Mesendoderm (in vitro differentiated cells): ENCODE results near the gene S100A3.

Experiments used
- DNase-seq: peaks from one replicate; pipeline ENCODE4 v3.0.0; 2013
- H2AK5ac ChIP-seq: 2 replicates; pipeline ENCODE4 v1.6.1; 2013; ENCODE audit warnings: low read length, inconsistent platforms
- H2BK120ac ChIP-seq: 2 replicates; pipeline ENCODE4 v1.6.1; 2013; ENCODE audit warnings: low read depth, mild to moderate bottlenecking, low read length, moderate library complexity, mixed read lengths
- H2BK15ac ChIP-seq: replicated peaks from 2 replicates; pipeline ENCODE4 v1.6.1; 2013; ENCODE audit warnings: low read depth, mild to moderate bottlenecking, moderate library complexity
- H2BK5ac ChIP-seq: 2 replicates; pipeline ENCODE4 v1.6.1; 2013; ENCODE audit warnings: low read length, inconsistent platforms
- H3K18ac ChIP-seq: 2 replicates; pipeline ENCODE4 v1.6.1; 2013; ENCODE audit warnings: mild to moderate bottlenecking, low read length, mixed read lengths
- H3K23ac ChIP-seq: one replicate; pipeline ENCODE4 v1.6.1; 2013; ENCODE audit warnings: low read length
- H3K27ac ChIP-seq: 2 replicates; pipeline ENCODE4 v1.5.1; 2013; ENCODE audit warnings: low read depth, mild to moderate bottlenecking, inconsistent platforms, low read length, moderate library complexity
- H3K27me3 ChIP-seq: 2 replicates; pipeline ENCODE4 v1.6.1; 2013; ENCODE audit warnings: low read length, control low read depth, mild to moderate bottlenecking, inconsistent platforms; ENCODE audit not compliant: insufficient read depth, poor library complexity
- H3K36me3 ChIP-seq: 2 replicates; pipeline ENCODE4 v1.6.1; 2013; ENCODE audit warnings: low read length, inconsistent platforms; ENCODE audit not compliant: control insufficient read depth, insufficient read depth
- H3K4ac ChIP-seq: one replicate; pipeline ENCODE4 v1.6.1; 2013; ENCODE audit warnings: low read depth, mild to moderate bottlenecking, low read length, moderate library complexity
- H3K4me1 ChIP-seq: 2 replicates; pipeline ENCODE4 v1.6.1; 2013; ENCODE audit warnings: low read depth, low read length, inconsistent platforms; ENCODE audit not compliant: control insufficient read depth
- H3K4me2 ChIP-seq: 2 replicates; pipeline ENCODE4 v1.6.1; 2013; ENCODE audit warnings: low read length
- H3K4me3 ChIP-seq: 2 replicates; pipeline ENCODE4 v1.5.1; 2013; ENCODE audit warnings: mild to moderate bottlenecking, low read length
- H3K56ac ChIP-seq: one replicate; pipeline ENCODE4 v1.6.1; 2013; ENCODE audit warnings: low read length
- H3K79me1 ChIP-seq: 2 replicates; pipeline ENCODE4 v1.6.1; 2013; ENCODE audit warnings: low read length, inconsistent platforms
- H3K79me2 ChIP-seq: 2 replicates; pipeline ENCODE4 v1.6.1; 2013; ENCODE audit warnings: mild to moderate bottlenecking, low read length; ENCODE audit not compliant: control insufficient read depth, insufficient read depth
- H3K9ac ChIP-seq: 2 replicates; pipeline ENCODE4 v1.6.1; 2013; ENCODE audit warnings: low read length, inconsistent platforms
- H4K5ac ChIP-seq: one replicate; pipeline ENCODE4 v1.6.1; 2013; ENCODE audit warnings: low read length
- H4K8ac ChIP-seq: one replicate; pipeline ENCODE4 v1.6.1; 2013; ENCODE audit warnings: low read depth, mild to moderate bottlenecking, control low read depth, low read length, moderate library complexity
- WGBS: extraction: QIAGEN DNeasy Blood & Tissue Kit; methylation state at CpG from one replicate; pipeline ENCODE4 v1.1.7; 2013; ENCODE audit warnings: low lambda C conversion rate, missing lambda C conversion rate; ENCODE audit not compliant: insufficient coverage; ENCODE audit errors: extremely low coverage; 5-methylcytosine and 5-hydroxymethylcytosine counted together

Gene S100A3

GRCh38 chr1:153498746-153499145 lies 50.3 kb downstream of the S100A3 start:
- Histone ChIP-seq H4K8ac (no peak overlapping the region), H3K79me2 (no peaks in the 10 kb centered on the region), H2BK15ac (no peak overlapping the region), H2BK5ac (no peak overlapping the region), H3K4ac (no peak overlapping the region), H3K56ac (no peak overlapping the region), H3K18ac (no peak overlapping the region), H3K4me1 (no peaks in the 10 kb centered on the region), H3K4me2 (no peak overlapping the region), H3K23ac (no peak overlapping the region), H4K5ac (no peak overlapping the region), H2AK5ac (no peak overlapping the region), H2BK120ac (no peak overlapping the region), H3K4me3 (no peak overlapping the region), H3K27ac (no peak overlapping the region), H3K9ac (no peak overlapping the region), H3K27me3 (no peaks in the 10 kb centered on the region), H3K36me3 (no peaks in the 10 kb centered on the region), H3K79me1 (no peaks in the 10 kb centered on the region)
- no peak for DNase-seq
- no CpG with 5 or more reads among the region's 2 CpGs for WGBS
